Measurements from ENCODE around the gene YPEL2.

YPEL2 gene

GRCh38 chr17:59330053-59330942 is 1.2 kb upstream of the YPEL2 start:
- no peak for DNase-seq

- DNase-seq, result no peak
These were observed 684 bp downstream of the YPEL2 start for GRCh38 chr17:59331929-59332748.

GRCh38 chr17:59332749-59333377 is 1.4 kb downstream of the YPEL2 start:
- DNase-seq, result no peak

GRCh38 chr17:59333836-59334235 is 2.4 kb downstream of the YPEL2 start:
- DNase-seq, result no peak

- no peak for DNase-seq
These were observed 4.2 kb downstream of the YPEL2 start for GRCh38 chr17:59335685-59336084.

GRCh38 chr17:59337741-59338299 is 6.4 kb downstream of the YPEL2 start:
- no peak for DNase-seq

GRCh38 chr17:59338498-59338897 is 7.0 kb downstream of the YPEL2 start:
- DNase-seq, result no peak

- no peak for DNase-seq
These were observed 10.5 kb downstream of the YPEL2 start for GRCh38 chr17:59341922-59342321.

GRCh38 chr17:59342681-59343131 is 11.3 kb downstream of the YPEL2 start:
- DNase-seq, result no peak

GRCh38 chr17:59345476-59345875 is 14.0 kb downstream of the YPEL2 start:
- DNase-seq, result no peak

- DNase-seq, result no peak
These were observed 14.9 kb downstream of the YPEL2 start for GRCh38 chr17:59346341-59346740.

GRCh38 chr17:59346876-59347407 is 15.5 kb downstream of the YPEL2 start:
- DNase-seq, result no peak

- no peak for DNase-seq
These were observed 16.5 kb downstream of the YPEL2 start for GRCh38 chr17:59347975-59348391.

GRCh38 chr17:59349178-59349577 is 17.7 kb downstream of the YPEL2 start:
- DNase-seq, result no peak

- DNase-seq, result no peak
These were observed 21.8 kb downstream of the YPEL2 start for GRCh38 chr17:59353106-59353854.

GRCh38 chr17:59353936-59354755 is 22.7 kb downstream of the YPEL2 start:
- no peak for DNase-seq

- DNase-seq, result no peak
These were observed 23.7 kb downstream of the YPEL2 start for GRCh38 chr17:59355030-59355701.

- no peak for DNase-seq
These were observed 24.4 kb downstream of the YPEL2 start for GRCh38 chr17:59355702-59356325.

GRCh38 chr17:59356543-59357218 is 25.2 kb downstream of the YPEL2 start:
- DNase-seq, result no peak
